Activated CD8-positive, alpha-beta memory T cell treated with anti-CD3 and anti-CD28 coated beads, Interleukin-2, amount 50 U/mL, for 24 hours (primary cell): ENCODE measurements around the gene SPTBN1.

Experiments used
- DNase-seq: peaks from one replicate; pipeline ENCODE4 v3.0.0-alpha.2; 2020; ENCODE audit errors: extremely low read depth

SPTBN1 gene

GRCh38 chr2:54574107-54574859, 118.2 kb downstream of the SPTBN1 start:
- peak; percentile 46 for DNase-seq

DNA sequence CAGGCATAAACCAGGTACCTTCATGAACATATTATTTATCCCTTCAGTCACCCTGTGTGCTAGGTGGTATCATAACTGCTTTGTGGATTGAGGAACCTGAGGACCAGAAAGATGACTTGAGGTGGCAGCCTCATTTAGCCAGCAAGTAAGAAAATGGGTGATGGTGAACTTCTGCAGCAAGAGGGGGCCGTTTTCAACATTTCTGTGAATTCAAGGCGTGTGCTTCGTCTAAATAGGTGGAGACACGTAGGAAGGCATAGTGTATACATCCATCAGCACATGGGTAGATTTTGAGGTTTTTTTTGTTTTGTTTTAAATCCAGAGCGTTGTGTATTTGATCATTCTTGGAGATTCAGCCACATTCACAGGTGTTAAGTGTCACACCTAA, 118.7 kb downstream of the SPTBN1 start:
- no peak for DNase-seq

- no peak for DNase-seq
Measured at GRCh38 chr2:54575379-54575888, 119.3 kb downstream of the SPTBN1 start.

- no peak for DNase-seq
Measured at GRCh38 chr2:54577035-54577434, 120.9 kb downstream of the SPTBN1 start.

GRCh38 chr2:54577944-54578647, 122.0 kb downstream of the SPTBN1 start:
- DNase-seq, result no peak

DNA sequence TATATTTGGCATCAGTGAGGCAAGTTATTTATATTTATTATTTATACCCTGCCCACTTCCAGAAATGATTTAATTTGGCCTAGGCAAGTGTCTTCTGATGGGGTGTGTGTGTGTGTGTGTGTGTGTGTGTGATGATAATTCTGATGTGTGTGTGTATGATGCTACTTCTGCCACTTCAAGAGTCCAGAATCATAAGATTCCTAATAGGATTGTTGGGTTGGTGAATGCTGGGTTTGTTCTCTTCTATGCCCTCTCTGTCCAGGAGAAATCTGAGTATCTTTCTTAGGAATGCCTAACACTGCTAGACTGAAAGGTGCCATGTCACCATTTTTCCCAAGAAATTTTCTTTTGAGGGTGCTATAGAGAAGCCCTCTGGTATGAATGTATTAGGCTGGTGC, 122.5 kb downstream of the SPTBN1 start:
- no peak for DNase-seq

GRCh38 chr2:54579061-54579681, 123.0 kb downstream of the SPTBN1 start:
- DNase-seq, result no peak

- no peak for DNase-seq
Measured at GRCh38 chr2:54579682-54580620, 123.8 kb downstream of the SPTBN1 start.

DNA sequence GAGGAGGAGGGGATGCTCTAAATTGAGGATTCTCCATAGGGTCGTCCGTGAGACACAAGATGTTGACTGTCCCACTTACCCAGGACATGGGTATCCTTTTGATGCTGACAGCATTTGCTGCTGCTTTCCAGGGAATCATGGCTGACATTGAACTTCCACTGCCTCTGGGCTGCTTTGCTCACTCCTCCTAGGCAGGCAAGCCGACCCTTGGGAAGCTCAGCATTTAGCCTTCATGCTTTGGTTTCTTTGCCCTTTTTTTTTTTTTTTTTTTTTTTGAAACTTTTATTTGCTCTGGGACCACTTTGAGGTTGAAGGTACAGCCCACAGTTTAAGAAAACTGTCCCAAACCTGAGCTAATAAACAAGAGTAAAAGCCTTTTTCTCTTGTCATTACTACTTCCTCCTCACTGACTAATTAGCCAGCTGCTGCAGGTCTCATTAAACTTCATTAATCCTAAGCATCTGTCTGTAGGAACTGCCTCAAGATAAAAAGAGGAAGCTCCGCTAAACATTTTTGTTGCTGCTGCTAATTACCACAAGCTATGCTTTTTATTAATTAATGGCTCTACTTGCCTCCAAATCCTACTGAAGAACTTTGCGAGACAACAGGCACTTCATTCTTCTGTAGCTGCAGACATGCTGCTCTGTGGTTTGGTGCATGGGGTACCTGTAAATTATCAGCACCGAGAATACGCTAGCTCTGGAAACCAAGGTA, 125.4 kb downstream of the SPTBN1 start:
- no peak for DNase-seq

DNA sequence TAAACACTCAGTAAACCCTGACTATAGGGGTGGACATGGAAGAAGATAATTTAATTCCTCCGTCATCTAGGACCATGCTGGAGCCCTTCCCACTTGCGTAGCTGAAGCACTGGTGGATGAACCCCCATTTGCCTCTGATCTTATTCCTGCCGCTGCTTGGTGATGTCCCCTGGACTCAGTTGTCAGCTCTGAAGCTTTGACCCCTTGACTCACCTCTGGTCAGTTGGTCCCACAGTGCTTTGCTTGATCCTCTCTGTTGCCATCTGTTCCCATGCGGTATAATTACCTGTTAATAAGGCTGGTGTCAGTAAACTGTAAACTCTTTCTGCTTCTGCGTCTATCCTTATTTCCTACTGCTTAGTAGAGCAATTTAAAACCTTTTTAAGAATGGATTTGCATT, 126.9 kb downstream of the SPTBN1 start:
- DNase-seq, result no peak

GRCh38 chr2:54584598-54584997, 128.5 kb downstream of the SPTBN1 start:
- DNase-seq, result no peak

- DNase-seq, result no peak
Measured at GRCh38 chr2:54585136-54585733, 129.1 kb downstream of the SPTBN1 start.

DNA sequence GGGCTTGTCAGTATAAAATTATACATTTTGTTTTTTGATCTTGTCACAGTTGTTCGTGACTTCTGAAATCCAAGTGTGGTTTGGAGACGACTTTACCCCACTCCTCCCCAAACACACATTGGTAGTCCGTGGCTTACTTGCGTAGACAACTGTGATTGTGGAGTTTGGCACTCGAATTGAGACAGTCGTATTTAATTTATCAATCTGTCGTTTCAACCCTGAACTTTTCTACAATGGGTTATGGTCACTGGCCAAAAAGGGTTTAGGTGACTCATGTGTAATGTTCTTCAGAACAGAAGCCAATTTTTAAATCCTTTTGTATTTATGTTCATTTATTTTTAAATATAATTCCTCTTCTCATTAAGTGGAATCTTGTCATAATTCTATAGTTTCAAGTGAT, 129.9 kb downstream of the SPTBN1 start:
- DNase-seq, result no peak

DNA sequence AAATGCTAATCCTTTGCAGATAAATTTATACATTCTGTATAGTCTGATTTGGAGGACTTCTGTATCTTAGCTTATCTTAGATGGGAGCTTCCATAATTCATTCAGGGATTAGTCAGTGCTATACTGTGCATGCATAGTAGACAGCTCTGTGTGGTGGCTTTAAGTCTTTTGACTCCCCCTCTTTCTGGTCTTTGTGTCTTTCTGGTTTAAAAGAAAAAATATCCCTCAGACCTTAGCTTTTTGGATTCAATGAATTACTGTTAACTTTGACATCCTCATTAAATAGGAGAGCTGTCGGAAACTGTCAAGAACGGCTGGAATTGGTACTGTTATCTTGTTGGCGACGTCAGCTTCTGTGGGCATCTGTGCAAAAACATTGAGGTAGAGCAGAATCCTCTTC, 130.4 kb downstream of the SPTBN1 start:
- no peak for DNase-seq

DNA sequence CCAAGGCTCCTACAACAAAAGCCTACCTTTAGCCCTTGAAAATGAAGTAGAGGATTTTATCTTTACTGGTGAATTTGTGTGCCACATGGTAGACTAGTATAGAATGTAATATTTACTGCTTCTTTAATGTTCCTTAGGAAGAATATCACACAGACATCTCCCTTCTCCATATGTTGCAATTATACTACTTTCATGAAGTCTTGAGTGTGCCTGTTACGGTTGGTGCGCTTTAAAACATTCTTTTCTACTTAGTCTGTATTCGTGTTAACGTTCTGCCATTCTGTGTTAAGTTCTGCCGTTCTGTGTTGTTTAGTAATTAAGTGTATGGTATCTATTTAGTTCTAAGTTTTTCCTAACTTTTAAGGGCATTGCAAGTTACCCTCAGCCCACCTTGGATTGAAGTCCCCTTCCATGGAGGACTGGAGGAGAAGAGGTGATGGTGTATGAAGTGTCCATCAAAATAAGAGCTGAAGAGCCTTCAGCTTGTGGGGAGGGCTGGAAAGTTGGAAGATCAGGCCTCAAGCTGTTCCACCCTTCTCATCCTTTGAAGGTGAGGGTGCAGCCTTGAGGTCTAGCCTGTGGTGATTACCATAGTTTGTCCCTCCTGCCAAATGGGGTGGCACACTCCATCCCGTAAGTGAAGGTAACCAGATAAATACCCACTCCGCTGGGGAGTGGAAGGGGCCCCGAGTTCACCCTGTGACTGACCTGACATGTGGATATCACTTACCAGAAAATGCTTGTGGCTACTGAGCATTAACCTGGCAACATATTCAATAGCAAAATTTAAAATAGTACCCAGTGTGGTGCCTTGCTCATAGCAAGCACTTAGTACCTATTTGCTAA, 131.3 kb downstream of the SPTBN1 start:
- no peak for DNase-seq

DNA sequence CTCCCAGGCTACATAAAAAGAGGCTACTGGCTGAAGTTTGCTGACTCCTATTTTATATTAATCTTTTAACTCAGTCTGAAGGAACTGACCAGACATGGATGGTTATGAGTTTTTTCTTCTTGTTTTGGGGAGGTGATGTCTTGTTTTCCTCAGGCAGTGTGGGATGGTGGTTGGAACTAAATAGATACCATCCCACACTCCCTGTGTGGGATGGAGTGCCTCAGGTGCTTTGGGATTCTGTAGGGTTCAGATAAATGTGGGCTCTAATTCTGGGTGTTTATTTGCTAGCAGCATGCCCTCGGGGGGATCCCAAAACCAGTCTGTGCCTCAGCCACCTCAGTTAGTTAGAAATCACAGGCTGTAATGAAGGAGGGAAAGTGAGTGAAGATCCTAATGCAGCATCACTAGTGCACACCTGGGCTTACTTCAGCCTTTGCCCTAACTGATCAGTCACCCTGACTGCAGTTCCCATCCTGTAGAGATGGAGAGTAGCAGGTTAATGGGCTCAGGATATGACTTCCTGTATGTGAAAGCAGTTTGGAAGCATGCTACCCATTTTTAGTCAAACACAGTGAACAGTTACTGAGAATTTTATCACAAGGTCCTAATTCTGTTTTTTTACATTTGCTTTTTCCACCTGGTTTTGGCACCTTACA, 132.2 kb downstream of the SPTBN1 start:
- no peak for DNase-seq

GRCh38 chr2:54589038-54589339, 132.9 kb downstream of the SPTBN1 start:
- DNase-seq, result no peak

- no peak for DNase-seq
Measured at GRCh38 chr2:54589340-54590215, 133.5 kb downstream of the SPTBN1 start.
